H1 (cell line): ENCODE measurements around the gene ADAMTS13.

Experiments used
- CREB1 ChIP-seq: IDR thresholded peaks from 2 replicates; pipeline ENCODE4 v1.6.1; 2012; ENCODE audit warnings: inconsistent platforms
- CTCF ChIP-seq, 3 experiments: IDR thresholded peaks; 1 replicate in 2 of 3; 2 replicates in 1 of 3; pipeline versions ENCODE4 v1.5.1 to v1.6.1; 2011; ENCODE audit warnings: low read length in 3 of 3, mild to moderate bottlenecking in 3 of 3, inconsistent platforms in 2 of 3, low read depth in 1 of 3, moderate library complexity in 1 of 3; ENCODE audit not compliant: insufficient read depth in 1 of 3; ENCODE audit errors: control extremely low read depth in 1 of 3
- GABPA ChIP-seq: IDR thresholded peaks from 2 replicates; pipeline ENCODE4 v1.6.1; 2011; ENCODE audit warnings: mild to moderate bottlenecking, low read length, moderate library complexity, borderline replicate concordance; ENCODE audit not compliant: insufficient read depth
- MAFK ChIP-seq: IDR thresholded peaks from 2 replicates; pipeline ENCODE4 v1.6.1; 2012; ENCODE audit warnings: low read depth, mild to moderate bottlenecking, improper control_type of control experiment, low read length
- MAX ChIP-seq: IDR thresholded peaks from 2 replicates; pipeline ENCODE4 v1.6.1; 2012; ENCODE audit warnings: inconsistent platforms
- POLR2A ChIP-seq, 2 experiments: IDR thresholded peaks; 1 replicate in 1 of 2; 2 replicates in 1 of 2; pipeline ENCODE4 v1.6.1; 2011; ENCODE audit warnings: low read depth in 2 of 2, low read length in 2 of 2, mild to moderate bottlenecking in 2 of 2; ENCODE audit errors: control extremely low read depth in 1 of 2
- POLR2AphosphoS5 ChIP-seq: IDR thresholded peaks from 2 replicates; pipeline ENCODE4 v1.6.1; 2011; ENCODE audit warnings: low read depth, low read length
- TAF1 ChIP-seq: IDR thresholded peaks from 2 replicates; pipeline ENCODE4 v1.6.1; 2011; ENCODE audit warnings: mild to moderate bottlenecking, low read depth, low read length
- TCF12 ChIP-seq: IDR thresholded peaks from 2 replicates; pipeline ENCODE4 v1.6.1; 2011; ENCODE audit warnings: low read depth, mild to moderate bottlenecking, low read length
- USF2 ChIP-seq: IDR thresholded peaks from 2 replicates; pipeline ENCODE4 v1.6.1; 2011; ENCODE audit warnings: low read length, improper control_type of control experiment

- TF ChIP-seq CTCF (IDR thresholded peaks at IDR 0.05; ENCODE audit: control extremely low read depth in 1 of 3, insufficient read depth in 1 of 3, low read depth in 1 of 3, low read length in 3 of 3) (no peak), CREB1 (no peak), POLR2AphosphoS5 (no peak), POLR2A (IDR thresholded peaks at IDR 0.05; ENCODE audit: control extremely low read depth in 1 of 2, low read depth in 2 of 2, low read length in 2 of 2) (no peak), TAF1 (no peak), USF2 (no peak), MAX (no peak), MAFK (no peak), GABPA (no peak), TCF12 (no peak)
Observed at GRCh38 chr9:133448487-133448972, 26.4 kb downstream of the ADAMTS13 start.
